Dendritic cell treated with granulocyte-macrophage colony-stimulating factor and Interleukin-4, amounts not matched to agents 40 ng/mL and 50 ng/mL, for 4 days (primary cell): ENCODE data around the gene URB2.
A peak's percentile ranks its signal among the peaks of the same experiment; 100 is the strongest.

Source experiments
- H3K27ac Mint-ChIP-seq: one replicate; pipeline ENCODE4 v1.8.0; 2022; ENCODE audit warnings: mild to moderate bottlenecking, mixed read lengths
- H3K27me3 Mint-ChIP-seq: one replicate; pipeline ENCODE4 v1.8.0; 2022; ENCODE audit warnings: mild to moderate bottlenecking, mixed read lengths
- H3K36me3 Mint-ChIP-seq: one replicate; pipeline ENCODE4 v1.8.0; 2022; ENCODE audit warnings: low read depth, mixed read lengths
- H3K4me1 Mint-ChIP-seq: one replicate; pipeline ENCODE4 v1.8.0; 2022; ENCODE audit warnings: low read depth, mixed read lengths
- H3K4me3 Mint-ChIP-seq: one replicate; pipeline ENCODE4 v1.8.0; 2022; ENCODE audit warnings: mild to moderate bottlenecking, moderate library complexity, mixed read lengths
- H3K9me3 Mint-ChIP-seq: one replicate; pipeline ENCODE4 v1.8.0; 2022; ENCODE audit warnings: mixed read lengths
- intact Hi-C: fragments of 100-400 bp; cut with micrococcal nuclease; formaldehyde crosslinking; loops from one replicate; pipeline ENCODE4 v1.15.0; 2022

The URB2 gene

GRCh38 chr1:229643996-229644745 is 18.1 kb downstream of the URB2 start:
- intact Hi-C loops: no loop called here
- H3K27me3 Mint-ChIP-seq: no peaks in the 10 kb centered on the region
- peak overlapping the region; percentile 13 for H3K27ac Mint-ChIP-seq
- H3K9me3 Mint-ChIP-seq: no peaks in the 10 kb centered on the region
- peaks cover 7% of the 10 kb centered on the region for H3K4me1 Mint-ChIP-seq
- no peak overlapping the region for H3K4me3 Mint-ChIP-seq
- H3K36me3 Mint-ChIP-seq: peaks cover 70% of the 10 kb centered on the region

DNA sequence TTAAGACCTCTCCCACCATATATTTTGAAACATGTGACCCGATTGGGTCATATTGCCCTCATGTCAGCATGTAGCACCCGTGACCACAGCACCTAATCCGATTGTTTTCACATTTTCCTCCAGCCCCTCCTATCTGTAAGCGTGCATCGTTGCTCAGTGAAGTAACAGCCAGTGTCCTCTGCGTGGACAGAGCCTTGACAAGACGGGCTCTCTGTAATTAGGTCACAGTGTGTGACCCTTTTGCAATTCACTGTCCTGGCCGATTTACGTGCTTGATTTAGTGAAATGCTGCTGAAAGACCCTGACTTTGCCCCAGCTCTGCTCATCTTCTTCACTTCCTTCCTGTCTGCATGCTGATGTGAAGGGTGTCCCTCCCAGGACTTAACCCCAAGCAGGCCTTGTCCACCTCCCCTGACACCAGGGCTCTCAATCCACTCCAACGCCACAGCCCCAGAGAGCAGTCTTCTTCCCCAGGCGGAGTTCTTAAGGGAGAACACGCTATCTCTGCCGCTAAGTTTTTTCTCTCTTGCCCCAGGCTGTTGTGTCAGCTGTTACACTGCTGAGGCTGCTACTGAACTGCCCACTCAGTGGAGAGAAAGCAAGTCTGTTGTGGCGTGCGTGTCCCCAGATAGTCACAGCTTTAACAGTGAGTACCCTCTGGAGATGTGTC is 19.4 kb downstream of the URB2 start:
- no peak overlapping the region for H3K27ac Mint-ChIP-seq
- H3K4me3 Mint-ChIP-seq: no peak overlapping the region
- H3K4me1 Mint-ChIP-seq: peaks cover 7% of the 10 kb centered on the region
- peaks cover 72% of the 10 kb centered on the region for H3K36me3 Mint-ChIP-seq
- intact Hi-C loops: no loop called here
- H3K27me3 Mint-ChIP-seq: no peaks in the 10 kb centered on the region
- no peaks in the 10 kb centered on the region for H3K9me3 Mint-ChIP-seq

DNA sequence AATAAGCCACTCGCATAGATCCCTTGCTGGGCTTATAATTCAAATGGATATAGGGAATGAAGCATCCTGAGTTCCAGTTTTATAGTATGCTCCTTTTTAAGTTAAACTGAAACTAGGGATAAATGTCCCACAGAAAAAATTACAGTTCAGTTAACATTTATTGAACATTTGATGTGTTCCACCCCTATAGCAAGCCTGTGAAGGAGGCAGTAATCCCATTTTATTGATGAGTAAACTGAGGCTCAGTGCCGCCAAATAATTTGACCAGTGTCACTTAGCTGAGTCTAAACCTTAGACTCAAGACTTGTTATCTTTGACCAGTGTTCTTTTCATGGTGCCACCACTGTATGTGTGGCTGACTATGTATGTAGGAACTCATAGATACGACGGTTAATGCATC is 22.4 kb downstream of the URB2 start:
- Mint-ChIP-seq H3K4me1 (peaks cover 7% of the 10 kb centered on the region), H3K9me3 (no peaks in the 10 kb centered on the region), H3K27ac (no peak overlapping the region), H3K27me3 (no peaks in the 10 kb centered on the region), H3K36me3 (peaks cover 72% of the 10 kb centered on the region), H3K4me3 (no peak overlapping the region)
- intact Hi-C loops: no loop called here

DNA sequence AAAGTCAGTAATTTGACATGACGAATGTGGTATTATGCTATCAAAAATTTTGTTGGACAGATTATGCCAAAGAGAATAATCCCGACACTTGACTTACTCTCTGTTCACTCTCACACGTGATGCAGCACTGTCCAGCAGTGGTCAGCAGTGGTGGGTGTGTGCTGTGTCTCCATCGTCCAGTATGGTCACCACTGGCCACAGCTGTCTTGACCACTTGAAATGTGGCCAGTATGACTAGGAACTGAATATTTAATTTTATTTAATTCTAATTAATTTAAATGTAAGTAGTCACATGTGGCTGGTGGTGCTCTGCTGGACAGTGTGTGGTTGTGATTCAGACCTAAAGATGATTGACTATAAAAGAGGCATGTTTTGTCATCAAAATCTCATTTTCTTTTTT is 24.0 kb downstream of the URB2 start:
- H3K36me3 Mint-ChIP-seq: peaks cover 72% of the 10 kb centered on the region
- no peak overlapping the region for H3K4me3 Mint-ChIP-seq
- H3K27me3 Mint-ChIP-seq: no peaks in the 10 kb centered on the region
- intact Hi-C loops: no loop called here
- no peak overlapping the region for H3K27ac Mint-ChIP-seq
- H3K9me3 Mint-ChIP-seq: no peaks in the 10 kb centered on the region
- H3K4me1 Mint-ChIP-seq: no peaks in the 10 kb centered on the region

DNA sequence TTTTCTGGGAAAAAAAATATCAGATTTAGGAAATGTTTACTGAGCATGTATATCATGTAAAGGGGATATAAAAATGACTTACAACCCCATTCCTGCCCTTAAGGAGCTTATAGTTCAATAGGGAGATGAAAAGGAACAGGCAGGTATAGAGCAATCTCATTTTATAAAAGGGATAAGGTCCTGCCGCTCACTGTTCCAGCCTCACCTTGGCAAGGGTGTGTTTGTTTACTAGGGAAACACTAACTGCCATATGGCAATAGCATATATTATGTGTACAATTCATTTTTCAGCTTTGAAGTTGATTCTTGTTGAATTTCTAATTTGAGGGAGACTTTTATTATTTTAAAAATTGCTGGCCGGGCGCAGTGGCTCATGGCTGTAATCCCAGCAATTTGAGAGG is 25.5 kb downstream of the URB2 start:
- intact Hi-C loops: no loop called here
- no peaks in the 10 kb centered on the region for H3K27me3 Mint-ChIP-seq
- H3K4me3 Mint-ChIP-seq: no peak overlapping the region
- H3K36me3 Mint-ChIP-seq: peaks cover 67% of the 10 kb centered on the region
- no peaks in the 10 kb centered on the region for H3K4me1 Mint-ChIP-seq
- no peaks in the 10 kb centered on the region for H3K9me3 Mint-ChIP-seq
- H3K27ac Mint-ChIP-seq: no peak overlapping the region

DNA sequence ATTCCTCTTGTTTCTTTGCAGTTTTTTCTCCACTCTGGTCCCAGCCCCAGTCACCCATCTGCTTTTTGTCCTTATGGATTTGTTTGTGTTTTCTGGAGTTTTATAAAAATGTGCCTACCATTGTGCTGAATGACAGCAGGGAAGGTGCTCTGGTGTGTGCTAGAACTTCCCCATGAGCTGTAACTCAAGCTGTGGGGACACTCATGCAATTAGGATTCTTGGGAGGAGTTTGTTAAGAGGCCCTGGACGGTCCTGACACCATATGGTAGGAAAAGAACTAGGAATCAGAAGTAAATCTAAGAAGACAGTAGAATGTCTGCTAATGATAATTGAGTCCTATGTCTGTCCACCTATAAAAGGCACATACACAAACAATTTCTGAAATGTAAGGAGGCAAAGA is 27.4 kb downstream of the URB2 start:
- Mint-ChIP-seq H3K9me3 (no peaks in the 10 kb centered on the region), H3K4me3 (no peak overlapping the region), H3K4me1 (no peaks in the 10 kb centered on the region), H3K27me3 (no peaks in the 10 kb centered on the region), H3K36me3 (peaks cover 67% of the 10 kb centered on the region), H3K27ac (no peak overlapping the region)
- intact Hi-C loops: no loop called here

- no peak overlapping the region for H3K4me3 Mint-ChIP-seq
- H3K27ac Mint-ChIP-seq: no peak overlapping the region
- H3K36me3 Mint-ChIP-seq: peaks cover 66% of the 10 kb centered on the region
These were observed 29.7 kb downstream of the URB2 start for GRCh38 chr1:229655781-229656180.

GRCh38 chr1:229657993-229658755 is 32.1 kb downstream of the URB2 start:
- H3K27me3 Mint-ChIP-seq: no peaks in the 10 kb centered on the region

More at GRCh38 chr1:229655781-229656180, 29.7 kb downstream of the URB2 start:
- Mint-ChIP-seq H3K4me1 (no peaks in the 10 kb centered on the region), H3K27me3 (no peaks in the 10 kb centered on the region), H3K9me3 (no peaks in the 10 kb centered on the region)
- intact Hi-C loops: no loop called here

GRCh38 chr1:229661022-229661877 is 35.2 kb downstream of the URB2 start:
- Mint-ChIP-seq H3K27ac (no peak overlapping the region), H3K27me3 (no peaks in the 10 kb centered on the region)
- intact Hi-C loops: loop anchor here (1.0 to 5.0 kb wide), 2 partner anchors 506 to 649 kb away; no protein-coding TSS in a partner anchor

More at GRCh38 chr1:229657993-229658755, 32.1 kb downstream of the URB2 start:
- H3K4me1 Mint-ChIP-seq: peaks cover 6% of the 10 kb centered on the region
- H3K4me3 Mint-ChIP-seq: no peak overlapping the region
- H3K36me3 Mint-ChIP-seq: peaks cover 65% of the 10 kb centered on the region
- H3K27ac Mint-ChIP-seq: no peak overlapping the region
- intact Hi-C loops: no loop called here
- no peaks in the 10 kb centered on the region for H3K9me3 Mint-ChIP-seq

GRCh38 chr1:229661897-229662296 is 35.9 kb downstream of the URB2 start:
- no peaks in the 10 kb centered on the region for H3K27me3 Mint-ChIP-seq
- peaks cover 6% of the 10 kb centered on the region for H3K4me1 Mint-ChIP-seq
- H3K9me3 Mint-ChIP-seq: no peaks in the 10 kb centered on the region
- H3K27ac Mint-ChIP-seq: no peak overlapping the region
- intact Hi-C loops: loop anchor here (1.0 to 5.0 kb wide), 2 partner anchors 505 to 648 kb away; no protein-coding TSS in a partner anchor
- no peak overlapping the region for H3K4me3 Mint-ChIP-seq
- peaks cover 42% of the 10 kb centered on the region for H3K36me3 Mint-ChIP-seq

More at GRCh38 chr1:229661022-229661877, 35.2 kb downstream of the URB2 start:
- peaks cover 42% of the 10 kb centered on the region for H3K36me3 Mint-ChIP-seq
- H3K4me1 Mint-ChIP-seq: peaks cover 6% of the 10 kb centered on the region
- no peaks in the 10 kb centered on the region for H3K9me3 Mint-ChIP-seq
- H3K4me3 Mint-ChIP-seq: no peak overlapping the region

GRCh38 chr1:229664133-229664689 is 38.2 kb downstream of the URB2 start:
- no peak overlapping the region for H3K4me3 Mint-ChIP-seq
- intact Hi-C loops: loop anchor here (5.0 kb wide), 1 partner anchor 503 kb away; no protein-coding TSS in a partner anchor
- peaks cover 6% of the 10 kb centered on the region for H3K4me1 Mint-ChIP-seq
- H3K27ac Mint-ChIP-seq: no peak overlapping the region
- H3K9me3 Mint-ChIP-seq: no peaks in the 10 kb centered on the region
- peaks cover 21% of the 10 kb centered on the region for H3K36me3 Mint-ChIP-seq
- no peaks in the 10 kb centered on the region for H3K27me3 Mint-ChIP-seq

DNA sequence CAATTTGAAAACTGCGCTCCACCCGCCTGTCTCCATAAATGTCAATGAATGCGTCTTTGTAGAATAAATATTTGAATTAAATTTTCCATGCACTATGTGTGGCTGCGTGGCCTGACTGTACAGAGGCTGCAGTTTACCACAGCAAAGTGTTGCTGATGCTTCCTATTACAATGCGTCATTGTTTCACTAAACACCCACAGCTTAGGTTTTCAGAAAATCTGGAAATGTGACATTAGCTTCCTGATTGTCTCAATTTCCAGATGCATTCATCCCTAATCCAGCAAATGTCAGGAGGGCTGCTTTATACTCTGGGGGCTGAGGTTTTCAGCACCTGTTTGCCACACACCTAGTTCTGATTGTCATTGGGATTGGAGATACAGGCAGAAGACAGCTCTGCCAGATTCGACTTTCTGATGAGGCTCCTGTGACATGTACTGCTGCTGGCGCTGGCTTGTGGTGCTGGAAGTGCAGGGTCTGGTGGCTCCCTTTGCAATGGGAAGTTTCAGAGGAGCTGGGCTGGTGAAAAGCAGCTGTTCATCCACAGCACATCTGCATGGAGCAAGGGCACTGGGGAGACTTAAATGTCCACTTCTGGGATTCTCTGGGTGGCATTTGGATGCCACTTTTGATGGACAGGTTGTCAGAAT is 40.0 kb downstream of the URB2 start:
- H3K4me1 Mint-ChIP-seq: peaks cover 5% of the 10 kb centered on the region
- no peak overlapping the region for H3K4me3 Mint-ChIP-seq
- no peak overlapping the region for H3K27ac Mint-ChIP-seq
- intact Hi-C loops: no loop called here
- H3K27me3 Mint-ChIP-seq: no peaks in the 10 kb centered on the region
- peaks cover 10% of the 10 kb centered on the region for H3K36me3 Mint-ChIP-seq
- no peaks in the 10 kb centered on the region for H3K9me3 Mint-ChIP-seq

GRCh38 chr1:229666585-229666984 is 40.5 kb downstream of the URB2 start:
- Mint-ChIP-seq H3K36me3 (peaks cover 5% of the 10 kb centered on the region), H3K27ac (no peak overlapping the region), H3K4me1 (no peaks in the 10 kb centered on the region), H3K27me3 (no peaks in the 10 kb centered on the region), H3K4me3 (no peak overlapping the region), H3K9me3 (no peaks in the 10 kb centered on the region)
- intact Hi-C loops: no loop called here
